Femur (tissue), 1 donor: ENCODE measurements around the gene FGF18.
"Not testable (repeated sequence)": the region's sequence is repeated elsewhere in the genome, so short reads cannot be mapped to it uniquely, and the experiment has no call there.

Experiments used
- DNase-seq: peaks from one replicate; pipeline ENCODE4 v3.0.0-alpha.2; 2017

Gene FGF18

DNA sequence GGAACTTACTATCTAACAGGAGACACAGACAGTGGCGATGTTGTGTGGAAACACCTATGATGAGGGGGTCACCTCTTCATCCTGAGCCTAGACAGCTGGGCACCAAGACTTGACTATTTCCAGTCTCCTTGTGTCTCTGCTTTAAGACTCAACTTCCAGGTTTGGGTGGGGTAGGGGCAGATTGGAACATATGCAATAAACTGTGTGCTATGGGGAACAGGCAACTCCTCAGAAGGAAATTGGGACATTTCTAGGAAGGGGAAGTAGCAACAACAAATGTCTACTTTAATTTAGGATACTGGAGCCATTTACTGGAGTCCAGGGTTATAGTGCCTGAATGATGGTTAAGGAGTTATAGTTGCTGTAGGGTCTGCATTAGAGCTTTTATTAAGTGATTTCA is 57.3 kb downstream of the FGF18 start:
- DNase-seq: no peak

DNA sequence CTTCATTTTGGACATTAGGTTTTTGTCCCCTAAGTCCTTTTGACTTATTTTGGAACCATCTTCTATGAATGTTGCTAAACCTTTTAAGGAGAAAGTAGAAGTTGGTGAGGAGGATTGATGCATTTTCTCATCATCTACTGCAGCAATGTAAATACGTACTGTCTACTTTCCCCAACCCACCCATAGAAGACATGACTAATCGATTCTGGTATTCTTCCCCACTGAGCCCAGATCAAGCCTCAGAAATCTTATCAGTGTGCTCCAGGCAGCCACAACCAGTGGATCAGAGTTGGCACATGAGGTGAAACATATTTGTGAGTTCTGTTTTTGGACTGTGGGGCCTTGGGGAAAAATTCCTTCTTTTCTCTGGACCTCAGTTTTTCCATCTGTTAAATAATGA is 57.7 kb downstream of the FGF18 start:
- no peak for DNase-seq

DNA sequence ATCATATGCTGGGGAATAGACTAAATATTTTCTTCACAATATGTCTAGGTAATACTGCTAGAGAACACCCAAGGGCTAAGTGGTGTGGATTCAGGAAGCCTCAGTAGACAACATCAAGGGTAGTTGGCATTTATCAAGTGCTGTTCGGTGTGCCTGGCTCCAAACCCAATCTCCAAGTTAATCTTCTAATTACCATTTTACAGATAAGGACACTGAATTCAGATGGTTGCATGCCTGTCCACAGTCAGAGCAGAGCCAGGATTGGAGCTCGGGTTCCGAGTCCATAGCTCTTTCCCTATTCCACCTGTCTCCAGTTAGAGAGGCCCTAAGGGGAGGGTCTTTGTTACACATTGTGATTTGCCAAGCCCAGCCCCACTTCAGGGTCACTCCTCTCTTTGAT is 58.2 kb downstream of the FGF18 start:
- no peak for DNase-seq

DNA sequence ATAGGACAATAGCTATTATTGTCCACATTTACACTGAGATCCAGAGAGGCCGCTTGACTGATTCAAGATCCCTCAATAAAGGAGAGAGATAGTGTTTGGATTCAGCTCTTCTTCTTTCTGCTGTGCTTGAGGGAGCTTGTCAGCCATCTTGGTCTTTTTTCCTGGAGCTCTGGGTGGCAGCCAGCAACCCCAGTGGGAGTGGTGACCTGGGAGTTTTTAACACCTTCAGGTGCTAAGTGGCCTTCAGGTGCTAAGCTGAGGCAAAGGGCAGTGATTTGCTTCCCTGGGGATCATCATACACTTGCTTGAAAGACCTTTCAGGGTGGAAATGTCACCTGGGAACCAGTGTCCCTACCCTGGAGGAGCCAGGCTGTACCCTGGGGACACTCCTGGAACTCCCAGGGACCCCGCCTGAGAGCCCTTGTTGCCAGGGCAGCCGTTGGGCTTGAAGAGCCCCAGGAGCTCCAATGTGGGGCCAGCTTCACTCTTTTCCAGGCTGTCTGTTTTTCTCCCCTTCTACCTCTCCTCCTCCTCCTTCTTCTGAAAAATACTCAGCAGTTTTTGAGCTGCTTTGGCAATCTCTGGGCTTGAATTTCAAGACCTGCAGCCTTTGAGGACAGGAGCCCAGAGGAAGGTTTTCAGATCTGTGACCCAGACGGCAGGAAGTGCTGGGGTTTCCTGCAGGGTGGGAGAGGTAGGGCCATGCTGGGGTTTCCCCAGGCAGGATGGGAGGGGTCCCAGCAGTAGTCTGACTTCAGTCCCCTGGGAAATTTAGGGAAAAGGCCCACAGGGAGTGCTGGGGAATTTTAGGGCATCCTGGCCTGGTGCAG is 59.7 kb downstream of the FGF18 start:
- DNase-seq: no peak

DNA sequence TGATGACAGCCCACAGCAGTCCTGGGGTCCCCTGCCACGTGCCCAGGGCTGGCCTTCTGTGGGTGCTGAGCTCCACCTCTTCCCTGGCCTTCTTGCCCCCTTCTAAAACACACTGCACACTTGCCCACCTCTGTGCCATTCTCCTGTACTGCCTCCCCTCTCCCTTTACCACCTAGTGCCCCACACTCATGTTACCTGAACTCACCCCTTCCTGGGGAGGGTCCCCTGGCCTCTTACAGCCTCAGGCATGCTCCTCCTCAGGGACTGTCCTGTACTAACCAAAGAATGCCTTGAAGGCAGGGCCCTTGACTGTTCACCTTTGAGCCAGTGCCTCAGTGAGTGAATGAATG is 60.3 kb downstream of the FGF18 start:
- DNase-seq: no peak

DNA sequence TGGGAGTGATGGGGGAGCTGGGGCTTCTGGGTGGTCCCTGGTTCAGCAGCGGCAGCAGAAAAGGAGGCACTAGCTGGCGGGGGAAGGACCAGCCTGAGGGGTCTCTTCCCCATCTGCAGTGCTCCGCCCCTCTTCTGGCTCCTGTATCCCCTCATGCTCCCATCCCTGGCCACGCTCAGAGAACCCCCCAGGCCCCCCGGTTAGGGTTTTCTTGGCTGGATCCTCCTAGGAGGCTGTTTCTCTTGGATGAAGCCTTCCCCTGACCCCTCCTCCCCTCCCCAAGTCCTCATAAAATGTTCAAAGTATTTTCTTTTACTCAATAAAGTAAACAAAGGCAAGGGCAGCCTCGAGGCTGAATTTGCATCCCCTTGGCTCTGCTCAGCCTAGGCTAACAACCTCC is 60.8 kb downstream of the FGF18 start:
- no peak for DNase-seq

DNA sequence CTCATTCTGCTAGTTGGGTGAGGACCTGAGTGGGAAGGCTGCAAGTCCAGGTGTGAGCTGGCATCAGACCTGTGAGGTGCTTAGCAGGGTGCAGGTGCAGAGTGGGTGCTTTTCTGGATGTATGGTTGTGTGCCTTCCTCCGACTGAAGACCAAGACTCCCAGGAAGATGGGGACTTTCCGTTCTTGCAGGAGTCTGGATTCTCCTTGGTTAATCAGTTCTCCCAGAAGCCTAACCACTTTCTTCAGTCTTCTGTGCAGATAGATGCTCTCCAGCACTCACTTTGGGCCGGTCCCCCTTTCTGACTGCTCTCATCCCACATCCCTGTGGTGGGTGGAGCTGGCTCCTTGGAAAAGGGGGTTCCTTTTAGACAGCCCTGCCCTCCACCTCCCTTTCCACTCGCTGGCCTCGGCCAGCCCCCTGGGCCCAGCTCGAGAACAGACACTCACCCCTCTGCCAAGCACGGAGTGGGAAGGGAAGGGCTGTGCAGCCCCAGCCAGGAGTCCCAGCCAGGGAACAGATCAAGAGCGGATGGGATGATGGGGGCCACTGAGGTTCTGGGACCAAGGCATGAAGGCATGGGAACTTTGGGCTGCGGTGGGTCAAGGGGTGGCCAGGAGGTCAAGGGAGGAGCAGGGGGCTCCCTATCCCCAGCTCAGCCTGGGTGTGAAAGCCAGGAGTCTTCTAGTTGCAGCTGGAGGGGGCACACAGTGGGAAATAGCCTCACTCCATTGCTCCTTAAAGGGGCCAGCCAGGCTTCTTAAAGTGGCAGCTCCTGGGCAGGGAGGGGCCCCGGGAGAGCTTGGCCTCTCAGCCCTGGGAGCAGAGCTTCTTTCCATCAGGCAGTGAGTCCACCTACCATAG is 62.4 kb downstream of the FGF18 start:
- DNase-seq: peak; percentile 81

DNA sequence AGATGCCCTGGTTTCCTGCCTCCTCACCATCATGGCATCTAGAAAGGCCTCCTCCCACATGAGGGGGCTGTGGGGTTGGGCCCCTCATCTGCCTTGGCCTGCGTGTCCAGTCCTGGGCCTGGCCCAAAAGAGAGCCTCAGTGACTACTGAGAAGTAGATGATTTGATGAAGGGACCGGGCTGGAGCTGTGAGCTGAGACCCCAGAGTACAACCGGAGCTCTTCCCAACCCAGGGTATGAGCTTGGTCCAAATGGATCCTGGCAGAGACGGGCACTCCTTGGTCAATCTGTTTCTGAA is 62.9 kb downstream of the FGF18 start:
- no peak for DNase-seq

DNA sequence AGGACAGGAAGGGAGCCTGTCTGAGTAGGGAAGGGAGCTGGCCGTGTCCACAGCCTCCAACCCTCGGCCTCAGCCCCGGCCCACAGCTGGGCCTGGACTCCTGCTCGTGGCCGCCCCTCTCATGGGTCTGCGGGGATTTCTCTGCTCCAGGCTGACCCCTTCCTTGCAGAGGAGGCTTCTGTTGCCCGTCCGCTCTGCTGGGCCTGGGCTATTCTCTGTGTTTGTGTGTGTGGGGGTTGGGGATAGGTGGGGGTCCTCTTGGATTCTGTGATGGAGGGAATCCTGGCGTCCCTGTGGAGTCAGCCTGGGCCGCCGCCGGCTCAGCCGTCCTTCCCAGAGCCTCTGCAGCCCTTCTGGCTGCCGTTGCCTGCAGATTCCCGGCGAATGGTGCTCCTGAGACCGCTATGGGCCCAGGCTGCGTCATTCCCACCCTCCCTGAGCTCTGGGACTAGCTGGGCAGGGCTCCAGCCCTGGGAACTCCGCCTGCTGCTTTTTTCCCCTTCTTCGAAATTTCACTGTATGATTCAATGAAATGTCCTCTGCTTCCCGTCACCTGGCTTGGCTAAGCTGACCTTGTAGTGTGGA is 64.2 kb downstream of the FGF18 start:
- peak; percentile 91 for DNase-seq

DNA sequence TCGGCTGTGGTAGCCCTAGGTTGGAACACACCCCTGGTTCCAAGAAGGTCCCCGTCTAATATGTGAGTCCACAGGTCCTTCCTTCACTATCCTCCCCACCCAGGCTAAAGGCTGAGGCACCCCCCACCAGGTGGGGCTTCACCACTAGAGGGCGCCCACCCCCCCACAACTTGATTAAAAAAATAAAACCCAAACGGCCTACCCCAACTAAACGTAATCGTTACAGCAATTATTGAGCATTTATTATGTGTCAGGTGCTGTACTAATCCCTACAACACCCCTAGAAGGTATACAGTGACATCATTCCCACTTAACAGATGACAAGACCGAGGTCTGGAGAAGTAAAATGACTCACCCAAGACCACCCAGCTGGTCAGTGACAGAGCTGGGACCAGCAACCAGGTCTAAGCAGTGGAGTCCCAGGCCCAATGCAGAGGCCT is 65.0 kb downstream of the FGF18 start:
- no peak for DNase-seq

DNA sequence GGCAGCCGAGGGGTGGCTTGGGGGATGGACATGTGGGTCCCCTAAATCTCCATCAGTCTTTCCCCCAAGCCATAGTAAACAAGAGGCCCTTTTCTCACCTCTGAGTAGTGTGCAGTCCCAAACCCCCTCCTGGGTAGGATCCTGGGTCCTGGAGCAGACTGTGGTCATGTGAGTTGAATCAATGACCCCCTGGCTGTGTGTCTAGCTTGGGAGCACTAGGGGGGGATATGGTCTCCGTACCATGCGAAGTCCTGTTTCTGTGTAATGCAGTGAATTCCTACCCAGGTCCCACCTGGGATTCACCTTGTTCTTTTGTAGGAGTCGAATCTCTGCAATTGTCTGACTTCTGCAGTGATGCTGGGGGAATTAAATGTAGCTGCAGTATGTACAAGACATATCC is 66.2 kb downstream of the FGF18 start:
- DNase-seq: no peak

DNA sequence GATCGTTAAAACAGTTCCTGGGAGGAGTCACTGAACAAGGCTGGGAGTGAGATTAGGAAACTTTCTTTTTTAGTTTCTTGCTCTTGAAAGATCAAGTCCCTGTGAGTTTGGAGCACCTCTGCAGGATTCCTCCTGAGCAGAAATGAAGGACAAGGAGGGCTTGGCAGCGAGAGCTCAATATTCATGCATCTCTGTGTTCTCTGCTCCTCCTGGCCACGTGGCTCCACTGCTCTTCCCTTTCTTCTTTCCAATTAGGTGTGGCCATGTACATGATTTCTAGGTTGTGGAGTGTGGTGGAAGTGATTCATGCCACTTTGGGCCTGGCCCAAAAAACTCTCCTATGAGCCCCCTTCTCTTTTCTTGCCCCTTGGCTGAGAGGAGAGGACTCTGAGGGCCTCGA is 67.2 kb downstream of the FGF18 start:
- DNase-seq: no peak

DNA sequence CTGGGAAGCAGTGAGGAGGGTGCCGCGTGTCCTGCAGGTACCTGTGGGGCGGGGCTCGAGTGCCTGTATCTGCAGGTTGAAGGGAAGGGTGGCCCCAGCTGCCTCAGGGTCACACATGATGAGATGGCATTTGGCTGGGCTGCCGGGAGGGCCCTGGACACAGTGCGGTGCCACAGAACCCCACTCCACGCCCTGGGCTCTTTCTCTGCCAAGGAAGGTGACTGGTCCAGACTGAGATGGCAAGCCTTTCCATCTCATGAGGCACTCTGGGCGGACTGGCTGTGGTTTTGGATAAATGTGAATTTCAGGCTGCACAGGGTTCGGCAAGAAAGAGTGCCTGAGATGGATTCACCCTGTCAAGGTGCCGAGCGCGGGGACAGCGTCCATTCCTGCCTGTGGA is 69.4 kb downstream of the FGF18 start:
- DNase-seq: no peak

DNA sequence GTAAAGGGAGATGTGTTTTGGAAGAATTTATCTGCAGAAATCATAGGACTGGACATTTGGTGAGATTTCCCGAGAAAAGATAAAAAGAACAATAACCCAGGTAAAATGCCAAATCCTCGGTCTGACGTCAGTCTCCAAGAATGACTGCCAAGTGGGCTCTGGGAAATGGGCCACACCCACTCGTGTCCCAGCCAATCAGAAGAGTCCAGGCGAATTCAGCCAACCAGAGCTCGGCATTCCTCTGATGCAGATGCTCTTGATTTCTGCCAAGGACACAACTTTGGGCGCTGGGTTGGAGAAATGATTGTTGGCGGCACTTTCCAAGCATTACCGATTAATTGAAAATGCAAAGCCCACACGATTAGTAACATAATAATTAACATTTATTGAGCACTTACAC is 73.3 kb downstream of the FGF18 start:
- DNase-seq: no peak

DNA sequence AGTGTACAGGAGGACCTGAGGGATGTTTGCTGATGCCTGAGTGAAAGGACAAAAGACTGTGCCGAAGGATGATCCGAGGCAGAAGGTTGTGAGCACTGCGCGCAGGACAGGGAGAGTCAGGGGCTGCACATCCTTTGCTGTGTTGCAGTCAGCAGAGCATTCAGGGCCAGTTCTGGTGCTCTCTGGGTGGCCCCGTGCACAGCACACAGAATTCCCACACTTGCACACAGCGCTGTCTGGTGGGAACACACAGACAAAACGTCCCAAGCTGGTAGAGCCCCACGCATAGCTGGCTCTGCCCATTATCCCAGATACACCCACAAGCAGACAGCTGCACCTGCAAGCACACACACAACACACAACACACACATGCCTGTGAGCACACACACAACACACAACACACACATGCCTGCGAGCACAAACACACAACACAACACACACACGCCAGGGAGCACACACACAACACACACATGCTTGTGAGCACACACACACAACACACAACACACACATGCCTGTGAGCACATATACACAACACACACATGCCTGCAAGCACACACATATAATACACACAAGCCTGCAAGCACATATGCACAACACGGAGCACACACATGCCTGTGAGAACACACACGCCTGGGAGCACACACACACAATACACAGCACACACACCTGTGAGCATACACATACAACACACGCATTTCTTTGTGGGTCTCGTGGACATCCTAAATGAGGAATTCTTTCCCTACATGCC is 74.4 kb downstream of the FGF18 start:
- no peak for DNase-seq

DNA sequence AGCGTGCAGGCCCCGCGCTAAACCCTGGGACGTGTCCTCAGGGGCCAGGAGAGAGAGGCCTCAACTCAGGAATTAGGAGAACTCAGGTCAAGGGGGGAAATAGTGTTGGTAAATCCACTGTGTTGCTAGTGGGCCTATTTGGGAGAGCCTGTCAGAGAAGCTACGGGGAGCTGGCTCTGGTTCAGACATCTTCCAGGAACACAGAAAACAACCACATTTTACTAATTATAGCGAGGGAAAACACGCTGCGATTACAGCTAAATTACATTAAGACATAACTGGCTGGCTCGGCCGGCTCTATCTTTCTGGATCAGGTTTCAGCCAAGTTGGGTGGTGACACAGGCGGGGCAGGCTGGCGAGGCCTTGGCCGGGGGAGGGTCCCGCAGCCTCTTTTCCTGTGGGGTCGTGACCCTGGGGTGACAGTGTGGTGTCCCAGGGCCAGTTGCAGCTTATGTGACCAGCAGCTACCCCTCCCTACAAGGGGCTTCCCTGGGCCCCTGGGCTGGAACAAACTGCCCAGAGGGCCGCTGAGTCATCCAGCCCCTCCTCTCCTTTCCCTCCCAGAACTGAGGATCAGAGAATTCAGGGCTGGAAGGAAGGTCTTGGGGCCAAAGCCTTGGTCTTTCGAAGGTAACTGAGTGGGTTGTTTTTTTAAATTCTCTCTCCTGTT is 75.1 kb downstream of the FGF18 start:
- peak; percentile 86 for DNase-seq

DNA sequence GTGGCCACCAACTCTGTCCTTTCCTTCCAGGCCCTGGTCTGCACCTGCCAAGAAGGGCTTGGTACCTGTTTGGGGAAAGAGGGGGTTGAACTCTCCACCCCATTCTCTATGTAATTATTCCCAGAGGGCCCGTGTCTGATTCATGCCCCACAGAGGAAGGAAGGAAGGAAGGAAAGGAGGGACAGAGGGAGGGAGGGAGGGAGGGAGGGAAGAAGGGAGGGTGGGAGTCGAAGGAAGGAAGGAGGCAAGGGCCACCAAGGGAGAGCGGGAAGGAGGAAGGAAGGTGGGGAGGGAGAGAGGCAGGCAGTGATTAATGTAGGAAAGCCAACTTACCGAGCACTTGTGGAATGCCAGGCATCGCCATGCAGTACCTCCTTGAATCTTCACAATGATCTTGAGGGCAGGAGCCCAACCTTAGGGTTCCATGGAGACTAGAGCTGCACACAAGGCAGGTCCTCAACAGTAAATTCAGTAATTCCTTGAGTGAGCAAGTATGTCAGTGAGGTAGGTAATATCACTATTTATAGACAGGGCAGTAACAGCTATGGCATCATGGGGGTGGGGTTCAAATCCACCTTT is 75.8 kb downstream of the FGF18 start:
- DNase-seq: no peak

DNA sequence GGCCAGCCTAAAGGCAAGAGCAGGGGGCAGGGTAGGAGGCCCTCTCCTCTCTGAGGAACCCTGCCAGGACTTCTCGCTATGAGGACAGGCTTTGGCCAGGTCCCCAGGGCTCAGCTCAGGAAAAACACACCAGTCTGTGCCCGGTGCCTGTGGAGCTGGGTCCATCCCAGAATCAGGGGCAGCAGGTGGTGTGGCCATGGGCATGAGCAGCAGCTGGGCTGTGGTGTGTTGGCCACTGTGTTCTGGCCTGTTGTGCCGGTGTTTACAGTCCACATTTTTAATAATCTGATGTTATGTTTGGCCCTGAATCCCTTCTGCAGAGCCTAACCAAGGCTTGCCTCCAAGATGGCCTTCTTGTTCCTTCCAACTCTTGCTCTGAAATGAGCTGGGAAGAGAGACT is 77.0 kb downstream of the FGF18 start:
- DNase-seq: no peak

DNA sequence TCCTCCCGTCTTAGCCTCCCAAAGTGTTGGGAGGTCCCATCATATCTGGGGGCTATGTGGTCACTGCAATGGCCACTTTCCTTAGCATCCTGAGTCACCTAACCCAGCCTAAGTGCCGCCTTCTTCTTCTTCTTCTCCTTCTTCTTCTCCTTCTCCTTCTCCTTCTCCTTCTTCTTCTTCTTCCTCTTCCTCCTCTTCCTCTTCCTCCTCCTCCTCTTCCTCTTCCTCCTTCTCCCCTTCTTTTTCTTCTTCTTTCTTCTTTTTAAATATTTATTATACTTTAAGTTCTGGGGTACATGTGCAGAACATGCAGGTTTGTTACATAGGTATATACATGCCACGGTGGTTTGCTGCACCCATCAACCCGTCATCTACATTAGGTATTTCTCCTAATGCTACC is 78.0 kb downstream of the FGF18 start:
- not testable (repeated sequence) for DNase-seq

DNA sequence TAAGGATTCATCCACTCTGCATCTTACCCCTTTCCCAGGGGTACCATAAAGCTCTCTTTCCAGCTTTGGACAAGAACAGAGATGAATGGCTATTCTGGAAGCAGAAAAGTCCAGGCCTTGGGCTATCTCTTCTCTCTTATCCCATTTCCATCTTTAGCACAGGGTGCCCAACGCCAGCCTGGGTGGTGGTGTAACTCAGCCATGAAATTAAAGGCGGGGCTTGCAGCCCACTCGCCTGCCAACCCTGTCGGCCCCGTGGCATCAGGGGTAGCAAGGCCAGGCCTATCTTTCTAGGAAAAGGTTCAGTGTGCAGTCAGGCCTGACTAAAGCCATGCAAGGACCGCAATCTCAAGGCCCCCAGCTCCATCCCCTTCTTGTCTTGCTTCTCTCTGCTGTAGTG is 78.7 kb downstream of the FGF18 start:
- no peak for DNase-seq

DNA sequence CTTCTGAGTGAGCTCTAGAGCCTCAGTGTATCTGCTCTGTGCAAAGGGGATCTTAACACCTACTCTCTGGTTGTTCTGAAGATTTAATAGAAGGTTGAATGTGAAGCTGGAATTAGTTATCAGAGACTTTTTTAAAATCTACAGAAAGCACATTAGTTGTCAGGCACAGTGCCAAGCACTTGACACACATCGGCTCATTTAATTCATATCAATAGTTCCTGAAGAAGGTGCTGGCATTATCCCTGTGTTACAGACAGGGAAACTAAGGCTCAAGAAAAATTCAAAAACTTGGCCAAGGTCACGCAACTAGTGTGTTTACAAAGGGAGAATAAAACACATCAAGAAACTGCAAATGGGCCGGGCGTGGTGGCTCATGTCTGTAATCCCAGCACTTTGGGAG is 80.2 kb downstream of the FGF18 start:
- no peak for DNase-seq

DNA sequence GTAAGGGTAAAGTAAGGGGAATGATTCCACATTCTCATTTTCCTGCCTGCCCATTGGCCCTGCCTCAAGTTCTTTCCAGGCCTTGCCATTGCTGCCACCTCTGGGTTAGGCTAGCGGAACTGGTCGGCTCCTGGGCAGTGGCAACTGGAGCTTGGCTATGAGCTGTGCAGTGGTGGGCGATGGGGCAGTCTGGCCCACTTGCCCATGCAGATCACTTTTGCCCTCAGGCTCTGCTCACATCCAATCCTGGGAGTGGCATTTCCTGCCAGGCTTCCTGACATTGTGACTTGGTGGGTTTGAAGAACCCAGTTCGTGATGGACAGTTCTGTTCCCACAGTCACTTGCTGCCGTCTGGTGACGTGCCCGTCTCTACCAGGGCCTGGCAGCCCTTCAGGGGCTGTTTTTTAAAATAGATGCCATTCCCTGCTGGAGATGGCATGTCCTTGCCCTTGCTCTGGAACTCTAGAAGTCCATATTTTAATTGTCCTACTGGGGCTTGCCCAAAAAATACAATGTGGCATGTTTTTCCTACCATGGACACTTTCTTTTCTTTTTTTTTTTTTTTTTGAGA is 86.1 kb downstream of the FGF18 start:
- no peak for DNase-seq
